ENCODE measurements around the gene AP4S1.
"Not testable (repeated sequence)": the region's sequence is repeated elsewhere in the genome, so short reads cannot be mapped to it uniquely, and the experiment has no call there.

AP4S1 gene

DNA sequence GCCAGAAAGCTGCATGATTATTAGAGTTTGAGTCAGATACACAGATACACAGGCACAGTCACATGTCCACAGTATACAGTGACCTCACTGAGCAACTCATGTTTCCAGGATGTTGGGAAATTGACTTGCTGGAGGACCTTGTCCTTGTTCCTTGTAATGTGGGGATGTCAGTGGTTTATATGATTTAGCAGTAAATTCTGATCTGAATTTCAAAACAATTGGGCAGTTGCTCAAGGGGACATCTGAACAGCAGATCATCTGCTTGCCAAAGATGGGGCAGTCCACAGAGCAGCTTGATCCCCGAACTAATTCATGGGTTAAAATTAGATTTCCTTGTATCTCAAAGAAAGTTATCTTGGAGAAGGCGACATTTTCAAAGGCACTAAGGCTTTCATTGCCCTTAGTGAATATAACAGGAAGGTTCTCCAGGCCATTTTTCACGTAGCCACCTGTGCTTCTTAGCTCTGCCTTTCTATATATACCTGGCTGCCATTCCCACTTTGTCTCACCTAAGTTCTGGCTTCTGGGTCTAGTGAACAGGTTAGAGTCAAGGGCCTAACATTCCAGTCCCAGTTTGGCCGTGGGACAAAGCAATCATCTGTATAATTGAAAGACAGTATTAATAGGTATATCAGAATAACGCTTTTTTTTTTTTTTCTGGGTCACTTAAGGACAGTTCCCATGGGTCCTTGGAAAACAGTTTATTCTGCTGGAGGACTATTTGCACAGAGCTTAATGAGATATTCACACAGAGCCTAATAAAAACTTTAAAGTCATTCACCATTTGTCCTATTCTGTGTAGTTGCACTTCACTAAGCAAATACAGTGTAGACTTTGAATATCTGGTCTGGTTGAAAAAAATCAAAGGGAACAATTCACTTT is 65.7 kb downstream of the AP4S1 start:
- peak; percentile 31 for DNase-seq

DNA sequence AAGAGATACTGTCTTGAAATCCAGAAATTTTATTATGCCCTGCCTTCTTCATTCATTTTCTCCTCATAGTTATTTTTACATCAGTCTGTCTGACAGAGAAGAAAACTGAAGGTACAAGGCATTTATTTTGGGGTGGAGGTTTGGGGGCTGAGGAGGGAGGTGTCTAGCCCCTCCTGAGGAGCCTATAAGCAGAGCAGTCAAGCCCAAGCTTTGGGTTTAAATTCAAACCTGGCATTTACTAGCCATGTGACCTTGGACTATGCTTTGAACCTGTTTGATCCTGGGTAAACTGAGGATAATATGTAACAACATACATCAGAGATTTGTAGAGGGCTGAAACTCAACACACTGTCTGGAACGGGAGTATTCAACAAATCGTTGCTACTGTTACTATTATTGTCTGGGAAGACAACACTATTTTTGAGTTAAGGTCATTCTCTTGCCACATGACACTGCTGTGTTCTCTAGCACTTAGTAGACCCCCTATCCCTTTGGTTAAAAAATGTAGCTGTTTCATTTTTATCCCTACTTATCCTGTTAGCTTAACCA is 66.8 kb downstream of the AP4S1 start:
- DNase-seq: no peak

DNA sequence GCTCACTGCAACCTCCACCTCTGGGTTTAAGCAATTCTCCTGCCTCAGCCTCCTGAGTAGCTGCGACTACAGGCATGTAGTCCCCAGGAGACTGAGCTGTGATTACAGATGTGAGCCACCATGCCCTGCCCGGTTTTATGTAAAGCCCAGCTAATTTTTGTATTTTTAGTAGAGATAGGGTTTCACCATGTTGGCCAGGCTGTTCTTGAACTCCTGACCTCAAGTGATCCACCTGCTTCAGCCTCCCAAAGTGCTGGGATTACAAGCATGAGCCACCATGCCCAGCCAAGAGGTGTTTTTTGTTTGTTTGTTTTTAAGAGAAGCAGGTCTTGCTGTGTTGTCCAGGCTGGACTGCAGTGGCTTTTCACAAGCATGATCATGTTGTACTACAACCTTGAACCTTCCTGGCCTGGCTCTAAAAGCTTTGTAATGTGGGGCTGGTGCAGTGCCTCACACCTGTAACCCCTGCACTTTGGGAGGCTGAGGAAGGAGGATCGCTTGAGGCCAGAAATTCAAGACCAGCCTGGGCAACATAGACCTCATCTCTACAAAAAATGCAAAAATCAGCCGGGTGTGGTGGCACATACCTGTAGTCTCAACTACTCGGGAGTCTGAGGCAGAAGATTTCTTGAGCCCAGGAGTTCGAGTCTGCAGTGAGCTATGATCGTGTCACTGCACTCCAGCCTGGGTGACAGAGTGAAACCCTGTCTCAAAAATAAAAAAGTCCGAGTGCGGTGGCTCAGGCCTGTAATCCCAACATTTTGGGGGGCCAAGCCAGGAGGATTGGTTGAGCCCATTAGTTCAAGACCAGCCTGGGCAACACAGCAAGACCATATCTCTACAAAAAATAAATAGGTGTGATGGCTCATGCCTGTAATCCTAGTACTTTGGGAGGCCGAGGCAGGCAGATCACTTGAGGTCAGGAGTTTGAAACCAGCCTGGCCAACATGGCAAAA is 68.7 kb downstream of the AP4S1 start:
- DNase-seq: not testable (repeated sequence)

DNA sequence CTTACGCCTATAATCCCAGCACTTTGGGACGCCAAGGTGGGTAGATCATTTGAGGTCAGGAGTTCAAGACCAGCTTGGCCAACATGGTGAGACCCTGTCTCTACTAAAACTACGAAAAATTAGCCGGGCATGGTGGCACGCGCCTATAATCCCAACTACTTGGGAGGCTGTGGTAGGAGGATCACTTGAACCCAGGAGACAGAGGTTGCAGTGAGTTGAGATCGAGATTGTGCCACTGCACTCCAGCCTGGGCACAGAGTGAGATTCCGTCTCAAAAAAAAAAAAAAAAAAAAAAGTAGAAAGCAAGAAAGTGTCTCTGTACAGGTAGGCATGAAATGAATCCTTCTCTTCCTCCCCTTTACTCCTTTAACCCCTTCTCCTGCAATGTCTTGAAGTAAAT is 70.4 kb downstream of the AP4S1 start:
- DNase-seq: not testable (repeated sequence)

DNA sequence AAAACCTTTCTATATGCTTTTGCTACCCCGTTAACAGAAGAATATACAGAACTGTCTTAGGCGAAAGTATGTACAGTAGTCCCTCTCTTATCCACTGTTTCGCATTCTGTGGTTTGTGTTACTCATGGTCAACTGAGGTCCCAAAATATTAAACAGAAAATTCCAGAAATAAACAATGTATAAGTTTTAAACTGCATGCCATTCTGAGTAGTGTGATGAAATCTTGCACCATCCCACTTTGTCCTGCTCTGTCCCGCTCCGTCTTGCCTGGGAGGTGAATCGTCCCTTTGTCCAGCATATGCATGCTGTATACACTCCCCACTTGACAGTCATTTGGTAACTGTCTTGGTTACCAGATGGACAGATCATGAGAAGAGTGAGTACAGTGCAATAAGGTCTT is 70.8 kb downstream of the AP4S1 start:
- DNase-seq: no peak

DNA sequence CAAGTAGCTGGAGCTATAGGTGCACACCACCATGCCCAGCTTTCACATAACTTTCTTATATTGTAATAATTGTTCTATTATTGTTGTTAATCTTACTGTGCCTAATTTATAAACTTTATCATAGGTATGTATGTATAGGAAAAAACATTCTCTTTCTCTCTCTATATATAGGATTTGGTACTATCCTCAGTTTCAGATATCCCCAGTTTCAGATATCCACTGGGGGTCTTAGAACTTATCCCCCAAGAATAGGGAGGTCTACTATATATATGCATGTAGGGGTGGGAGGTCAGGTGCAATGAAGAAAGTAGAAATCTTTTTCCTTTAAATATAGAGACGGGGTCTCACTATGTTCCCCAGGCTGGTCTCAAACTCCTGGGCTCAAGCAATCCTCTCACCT is 71.6 kb downstream of the AP4S1 start:
- DNase-seq: no peak

DNA sequence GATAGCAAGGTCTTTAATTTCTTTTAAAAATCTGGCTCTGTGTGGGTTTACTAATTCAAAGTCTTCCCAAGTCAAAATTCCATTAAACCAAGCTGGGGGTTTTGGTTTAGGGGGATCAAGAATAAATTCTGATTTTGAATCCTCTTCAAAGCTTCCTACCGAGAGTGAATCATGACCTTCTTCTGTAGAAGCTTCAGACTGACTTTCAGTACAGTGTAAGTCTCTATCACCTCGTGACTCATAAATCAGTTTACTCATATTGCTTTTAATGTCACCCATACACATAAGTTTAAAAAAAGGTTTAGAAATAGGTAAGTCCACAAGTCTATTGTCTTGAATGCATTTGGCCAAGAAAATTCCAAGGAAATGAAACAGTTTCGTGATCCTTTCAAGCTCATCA is 81.3 kb downstream of the AP4S1 start:
- DNase-seq: no peak

DNA sequence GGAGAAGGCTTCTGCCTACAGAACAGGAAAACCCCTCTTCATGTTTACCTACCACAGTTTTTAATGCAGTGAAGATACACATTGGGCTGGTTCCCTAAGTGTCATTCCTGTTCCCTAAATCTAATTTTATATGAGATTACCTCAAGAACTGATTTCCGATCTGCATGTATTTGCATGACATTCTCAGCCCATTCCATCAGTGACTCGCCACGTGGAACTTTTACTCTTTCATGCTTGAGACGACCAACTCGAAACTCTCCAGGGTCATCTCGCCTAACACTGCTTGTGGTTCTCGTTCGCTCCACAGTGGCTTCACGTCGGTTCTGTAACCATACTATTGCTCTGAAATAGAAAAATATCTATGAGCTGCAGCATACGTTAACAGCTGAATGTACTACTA is 83.8 kb downstream of the AP4S1 start:
- DNase-seq: no peak

DNA sequence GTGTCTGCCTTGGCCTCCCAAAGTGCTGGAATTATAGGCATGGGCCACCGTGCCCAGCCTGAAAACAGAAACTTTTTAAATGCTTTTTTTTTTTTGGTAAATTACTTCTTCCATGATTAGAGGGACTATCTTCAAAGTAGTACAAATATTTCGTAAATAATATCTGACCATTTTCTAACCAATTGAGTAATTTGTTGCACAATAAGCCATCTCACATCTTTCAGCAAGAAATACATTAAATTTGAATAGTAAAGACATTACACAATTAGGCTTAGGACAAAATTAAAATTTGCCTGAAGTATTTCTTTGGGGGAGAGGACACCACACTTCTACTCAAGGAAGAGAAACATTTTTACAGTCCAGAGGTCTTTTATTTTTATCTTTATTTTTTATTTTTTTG is 85.4 kb downstream of the AP4S1 start:
- DNase-seq: no peak

DNA sequence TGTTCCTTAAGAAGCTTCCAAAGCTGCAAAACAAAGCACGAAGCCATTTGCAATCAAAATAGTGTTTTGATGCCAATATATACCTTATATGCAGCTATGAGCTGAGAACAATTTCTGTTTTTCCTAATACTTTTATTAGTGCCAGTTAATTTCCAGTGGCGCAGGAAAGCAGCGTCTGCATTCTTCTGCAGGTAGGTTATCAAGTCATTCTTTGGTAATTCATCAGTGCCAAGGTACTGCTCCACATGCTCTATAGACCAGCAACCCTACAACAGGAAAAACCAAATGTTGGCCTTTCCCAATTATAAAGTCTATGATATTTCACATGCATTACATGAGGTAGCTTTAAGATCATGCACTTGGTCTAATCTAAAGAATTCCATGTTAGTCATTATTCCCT is 88.3 kb downstream of the AP4S1 start:
- DNase-seq: no peak

DNA sequence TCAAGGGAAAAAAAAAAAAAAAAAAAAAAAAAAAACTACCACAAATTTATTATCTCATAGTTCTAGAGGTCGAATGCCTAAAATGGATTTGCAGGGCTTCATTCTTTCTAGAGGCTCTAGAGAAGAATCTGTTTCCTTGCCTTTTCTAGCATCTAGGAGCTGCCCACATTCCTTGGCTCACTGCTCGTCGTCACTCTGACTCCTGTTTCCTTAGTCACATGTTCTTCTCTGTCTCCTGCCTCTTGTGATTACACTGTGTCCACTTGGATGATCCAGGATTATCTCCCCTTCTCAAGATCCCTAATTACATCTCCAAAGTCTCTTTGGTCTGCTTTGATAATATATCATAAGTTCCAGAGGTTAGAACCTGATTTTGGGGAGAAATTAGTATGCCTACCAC is 93.4 kb downstream of the AP4S1 start:
- no peak for DNase-seq

DNA sequence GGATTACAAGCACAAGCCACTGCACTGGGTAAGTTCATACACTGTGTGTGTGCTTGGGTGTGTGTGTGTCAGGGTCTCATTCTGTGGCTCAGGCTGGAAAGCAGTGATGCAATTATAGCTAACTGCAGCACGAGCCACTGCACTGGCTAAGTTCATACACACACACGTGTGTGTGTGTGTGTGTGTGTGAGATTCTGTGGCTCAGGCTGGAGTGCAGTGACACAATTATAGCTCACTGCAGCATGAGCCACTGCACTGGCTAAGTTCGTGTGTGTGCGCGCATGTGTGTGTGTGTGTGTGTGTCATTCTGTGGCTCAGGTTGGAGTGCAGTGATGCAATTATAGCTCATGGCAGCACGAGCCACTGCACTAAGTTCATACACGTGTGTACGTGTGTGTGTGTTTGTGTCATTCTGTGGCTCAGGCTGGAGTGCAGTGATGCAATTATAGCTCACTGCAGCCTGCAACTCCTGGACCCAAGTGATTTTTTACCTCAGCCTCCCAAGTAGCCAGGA is 96.7 kb downstream of the AP4S1 start:
- no peak for DNase-seq

DNA sequence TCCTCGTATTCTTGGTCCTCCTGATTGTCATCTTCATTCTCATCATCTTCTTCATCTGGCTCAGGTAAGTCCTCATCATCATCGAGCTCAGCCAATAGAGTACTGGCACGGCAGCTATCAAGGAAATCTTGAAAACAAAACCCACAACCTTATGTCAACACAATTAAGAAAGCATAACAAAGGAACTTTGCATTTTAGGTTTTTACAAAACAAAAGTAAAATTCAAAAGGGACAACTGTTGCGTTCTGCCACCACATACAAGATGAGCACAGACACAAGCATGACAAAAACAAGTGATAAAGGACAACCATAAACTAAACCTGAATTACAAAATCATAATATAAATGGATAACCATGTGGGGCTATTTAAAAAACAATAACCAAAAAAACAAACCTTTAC is 97.5 kb downstream of the AP4S1 start:
- DNase-seq: no peak

DNA sequence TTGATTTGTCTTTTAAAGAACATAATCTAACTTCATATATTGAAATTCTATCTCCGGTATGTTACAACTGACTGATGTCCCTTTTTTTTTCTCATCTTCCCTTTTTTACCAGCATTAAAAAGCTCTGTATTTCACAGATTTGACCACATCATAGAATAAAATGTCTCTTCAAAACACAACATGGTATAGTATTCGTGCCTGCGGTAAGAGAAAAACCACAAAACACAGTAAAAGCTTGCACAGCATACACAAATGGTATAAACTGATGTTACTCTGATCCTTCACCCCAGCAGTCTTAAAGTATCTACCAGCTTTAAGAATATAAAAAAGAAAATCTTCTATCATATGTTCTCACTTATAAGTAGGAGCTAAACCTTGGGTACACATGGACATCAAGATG is 98.7 kb downstream of the AP4S1 start:
- no peak for DNase-seq

DNA sequence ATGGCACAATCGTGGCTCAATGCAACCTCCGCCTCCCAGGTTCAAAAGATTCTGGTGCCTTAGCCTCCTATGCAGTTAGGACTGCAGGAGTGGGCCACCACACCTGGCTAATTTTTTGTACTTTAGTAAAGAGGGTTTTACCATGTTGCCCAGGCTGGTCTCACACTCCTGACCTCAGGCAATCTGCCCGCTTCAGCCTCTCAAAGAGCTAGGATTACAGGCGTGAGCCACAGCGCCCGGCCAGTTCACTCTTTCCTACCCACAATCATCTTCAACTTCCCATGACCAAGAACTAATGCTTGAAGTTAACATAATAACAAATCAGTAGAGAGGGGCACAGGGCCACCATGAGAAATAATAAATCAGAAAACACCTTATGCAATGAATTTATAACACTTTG is 99.8 kb downstream of the AP4S1 start:
- no peak for DNase-seq

DNA sequence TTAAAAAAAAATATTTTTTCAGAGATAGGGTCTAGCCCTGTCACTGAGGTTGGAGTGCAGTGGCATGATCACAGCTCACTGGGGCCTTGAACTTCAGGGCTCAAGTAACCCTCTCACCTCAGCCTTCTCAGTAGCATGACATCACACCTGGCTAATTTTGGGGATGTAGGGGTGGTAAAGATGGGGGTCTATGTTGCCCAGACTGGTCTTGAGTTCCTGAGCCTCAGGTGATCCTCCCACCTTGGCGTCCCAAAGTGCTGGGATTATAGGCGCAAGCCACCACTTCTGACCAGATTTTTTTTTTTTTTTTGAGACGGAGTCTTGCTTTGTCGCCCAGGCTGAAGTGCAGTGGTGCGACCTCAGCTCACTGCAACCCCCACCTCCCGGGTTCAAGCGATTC is 101.2 kb downstream of the AP4S1 start:
- DNase-seq: no peak

DNA sequence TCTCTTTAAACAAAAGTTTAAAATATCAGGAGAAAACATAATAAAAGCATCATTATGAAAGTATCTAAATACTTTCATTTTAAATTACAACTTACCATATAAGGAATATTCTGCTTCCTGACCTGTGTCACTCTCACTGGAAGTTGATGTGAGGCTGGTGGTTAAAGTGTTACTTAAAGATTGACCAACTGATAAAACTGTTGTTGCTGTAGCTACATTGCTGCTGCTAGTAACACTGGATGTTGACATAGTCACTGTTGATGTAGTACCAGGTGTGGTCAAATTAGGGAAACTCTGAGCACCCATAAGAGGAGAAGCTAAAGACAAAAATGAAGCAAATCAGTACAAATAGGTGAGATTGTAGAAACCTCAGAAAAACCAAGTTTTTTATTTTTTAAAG is 102.2 kb downstream of the AP4S1 start:
- no peak for DNase-seq

DNA sequence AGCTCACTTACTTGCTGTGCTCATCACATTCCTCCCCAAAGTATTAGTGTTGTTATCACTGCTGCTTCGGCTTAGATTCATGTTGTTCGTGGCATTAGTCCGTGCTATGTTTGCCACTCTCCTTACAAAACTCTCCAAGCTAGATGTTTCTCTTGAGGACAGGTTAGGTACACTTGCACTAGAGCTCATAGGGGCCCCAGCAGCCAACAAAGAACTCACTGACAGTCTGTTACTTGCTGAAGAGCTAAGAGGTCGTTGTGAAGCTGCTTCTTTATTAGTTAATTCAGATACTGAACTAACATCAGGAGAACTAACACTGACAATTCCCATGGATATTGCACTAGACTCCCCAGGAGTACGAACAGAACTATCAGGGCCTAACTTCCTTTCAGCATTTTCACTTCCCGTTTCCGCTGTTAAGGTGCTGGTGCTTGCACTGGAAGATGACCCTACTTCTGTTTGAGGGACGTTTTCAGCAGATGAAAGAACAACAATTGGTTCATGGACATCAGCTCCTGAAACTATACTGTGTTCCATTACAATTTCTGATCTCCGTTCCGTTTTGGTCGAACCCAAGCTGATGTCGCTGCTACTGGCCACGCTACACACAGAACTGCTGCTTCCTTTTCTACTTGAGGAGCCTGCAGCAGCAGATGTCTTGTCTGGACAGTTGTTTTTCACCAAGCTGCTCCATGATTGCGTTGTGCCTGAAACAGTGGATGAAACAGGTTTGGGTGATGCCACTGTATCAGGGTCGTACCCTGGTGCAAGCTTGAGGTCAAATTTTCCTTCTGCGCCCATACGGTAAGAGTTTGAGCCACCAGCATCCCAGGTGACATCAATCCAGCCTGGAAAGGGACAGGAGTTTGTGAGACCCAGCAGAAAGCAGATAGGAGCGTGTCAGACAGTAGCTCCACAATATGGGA is 103.4 kb downstream of the AP4S1 start:
- no peak for DNase-seq

DNA sequence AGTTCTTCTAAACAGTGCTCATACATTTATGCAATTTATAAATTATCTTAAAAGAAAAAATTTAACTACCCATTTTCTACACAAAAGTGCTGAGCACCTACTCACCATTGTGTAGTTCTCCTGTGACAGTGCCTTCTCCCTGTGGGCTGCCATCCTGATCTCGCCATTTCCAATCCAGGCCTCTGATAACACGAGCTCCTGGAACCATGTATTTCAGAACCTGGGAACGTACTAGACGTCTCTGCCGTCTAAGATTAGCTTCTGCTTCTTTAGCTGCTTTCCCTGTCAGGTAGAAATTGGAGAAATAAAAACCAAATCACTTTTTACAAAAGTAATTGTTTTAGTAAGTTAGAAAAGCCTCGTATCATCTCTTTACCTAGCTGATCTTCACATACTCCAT is 107.7 kb downstream of the AP4S1 start:
- DNase-seq: no peak

DNA sequence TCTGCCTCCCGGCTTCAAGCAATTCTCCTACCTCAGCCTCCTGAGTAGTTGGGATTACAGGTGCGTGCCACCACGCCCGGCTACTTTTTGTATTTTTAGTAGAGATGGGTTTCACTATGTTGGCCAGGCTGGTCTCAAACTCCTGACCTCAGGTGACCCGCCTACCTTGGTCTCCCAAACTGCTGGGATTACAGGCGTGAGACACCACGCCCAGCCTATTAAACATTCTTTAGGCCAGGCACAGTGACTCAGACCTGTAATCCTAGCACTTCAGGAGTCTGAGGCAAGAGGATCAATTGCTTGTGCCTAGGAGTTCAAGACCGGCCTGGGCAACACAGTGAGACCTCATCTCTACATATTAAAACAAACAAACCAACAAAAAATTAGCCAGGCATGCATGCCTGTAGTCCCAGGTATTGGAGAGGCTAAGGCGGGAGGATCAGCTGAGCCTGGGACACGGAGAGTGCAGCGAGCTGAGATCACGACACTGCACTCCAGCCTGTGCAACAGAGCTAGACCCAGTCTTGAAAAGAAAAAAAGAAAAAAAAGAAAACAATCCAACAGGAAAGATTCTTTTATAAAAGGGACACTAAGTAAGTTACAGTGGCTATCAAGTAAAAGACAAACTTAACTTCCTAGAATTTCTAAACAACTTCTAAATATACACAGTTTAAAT is 111.9 kb downstream of the AP4S1 start:
- no peak for DNase-seq

DNA sequence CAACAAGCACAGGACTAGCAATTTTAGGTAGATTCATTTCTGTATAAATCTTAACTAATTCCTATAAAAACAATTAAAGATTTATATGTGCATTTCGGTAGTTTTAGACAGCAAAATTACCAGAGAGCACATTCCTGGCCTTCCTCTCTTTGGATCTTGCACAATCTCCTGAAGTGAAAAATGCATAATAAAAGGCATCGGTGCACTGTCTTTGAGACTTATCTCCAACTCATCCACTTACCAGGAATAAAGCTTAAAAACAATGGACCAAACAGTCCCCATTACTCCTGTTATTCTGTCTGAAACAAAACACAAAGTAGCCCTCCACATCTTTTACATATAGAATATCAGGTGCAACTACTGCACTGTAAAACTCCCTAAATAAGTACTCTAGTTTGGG is 112.9 kb downstream of the AP4S1 start:
- DNase-seq: no peak
